Kidney epithelial cell (primary cell): ENCODE measurements around the gene WDR70. TPM values are rescaled to one million over a fixed set of nuclear protein-coding genes. Genes with fewer than 3 reads are reported as not detected.

Experiments
- DNase-seq: peaks from one replicate; pipeline ENCODE4 v3.0.0-alpha.2; 2010; ENCODE audit warnings: low read depth
- H3K27me3 ChIP-seq: 2 replicates; pipeline ENCODE4 v1.6.0; 2011; ENCODE audit warnings: low read length; ENCODE audit not compliant: control insufficient read depth, insufficient read depth
- H3K36me3 ChIP-seq: 2 replicates; pipeline ENCODE4 v1.5.1; 2011; ENCODE audit warnings: low read length; ENCODE audit not compliant: control insufficient read depth, insufficient read depth
- H3K4me3 ChIP-seq: 2 replicates; pipeline ENCODE4 v1.5.1; 2011; ENCODE audit warnings: low read depth, mild to moderate bottlenecking, control low read depth, low read length
- total RNA-seq: library from RNA; depleted of rRNA; stranded (reverse); fragments of >200 nt; gene quantifications from 2 replicates; pipeline ENCODE4 v1.2.3, GENCODE V29; 2015
- TF ChIP-seq, protein P1 (sequence below): IDR thresholded peaks from 2 replicates; pipeline ENCODE4 v1.5.1; 2011; ENCODE audit warnings: mild to moderate bottlenecking, moderate library complexity, low read length, control low read depth, inconsistent platforms; ENCODE audit not compliant: insufficient read depth, poor library complexity, severe bottlenecking

WDR70 gene
- total RNA-seq, 1 donor from 2014 or later, result 19.6 TPM

DNA sequence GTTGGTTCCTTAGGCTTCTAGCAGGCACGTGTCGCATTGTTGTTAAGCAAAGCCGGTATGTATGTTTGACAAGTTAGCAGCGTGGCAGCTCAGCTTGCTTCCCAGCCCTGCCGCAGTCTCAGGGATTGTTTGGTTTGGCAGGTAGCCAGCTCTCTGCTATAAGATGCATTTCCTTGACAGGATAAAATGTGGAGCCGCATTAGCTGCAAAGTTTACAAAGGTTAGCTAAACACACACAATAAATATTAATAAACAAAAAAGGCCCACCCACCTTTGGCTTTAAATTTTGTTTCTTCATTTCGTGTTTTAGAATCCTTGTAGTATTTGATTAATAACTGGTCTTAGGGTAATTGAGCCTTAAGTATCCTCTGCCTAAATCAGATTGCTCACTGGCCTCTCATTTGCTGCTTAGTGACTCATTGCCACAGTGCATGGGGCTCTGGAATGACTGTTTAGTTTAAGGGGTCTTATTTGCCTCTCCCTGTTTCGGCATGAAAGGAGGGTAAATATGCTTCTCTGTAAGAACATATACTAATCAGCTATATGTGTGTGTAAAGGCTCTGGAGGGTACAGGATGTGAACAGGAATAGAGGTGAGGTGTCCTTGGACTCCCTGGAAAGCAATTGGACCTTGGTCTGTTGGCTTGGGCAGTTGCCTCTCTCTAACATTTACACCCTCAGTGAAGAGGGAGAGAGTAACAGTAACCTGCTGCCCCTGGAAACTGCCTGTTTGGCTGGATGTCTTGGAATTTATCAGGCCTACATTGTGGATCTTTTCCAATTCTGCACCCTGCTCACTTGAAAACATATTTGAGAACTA lies 338.7 kb downstream of the WDR70 start:
- TF ChIP-seq, protein P1, sequence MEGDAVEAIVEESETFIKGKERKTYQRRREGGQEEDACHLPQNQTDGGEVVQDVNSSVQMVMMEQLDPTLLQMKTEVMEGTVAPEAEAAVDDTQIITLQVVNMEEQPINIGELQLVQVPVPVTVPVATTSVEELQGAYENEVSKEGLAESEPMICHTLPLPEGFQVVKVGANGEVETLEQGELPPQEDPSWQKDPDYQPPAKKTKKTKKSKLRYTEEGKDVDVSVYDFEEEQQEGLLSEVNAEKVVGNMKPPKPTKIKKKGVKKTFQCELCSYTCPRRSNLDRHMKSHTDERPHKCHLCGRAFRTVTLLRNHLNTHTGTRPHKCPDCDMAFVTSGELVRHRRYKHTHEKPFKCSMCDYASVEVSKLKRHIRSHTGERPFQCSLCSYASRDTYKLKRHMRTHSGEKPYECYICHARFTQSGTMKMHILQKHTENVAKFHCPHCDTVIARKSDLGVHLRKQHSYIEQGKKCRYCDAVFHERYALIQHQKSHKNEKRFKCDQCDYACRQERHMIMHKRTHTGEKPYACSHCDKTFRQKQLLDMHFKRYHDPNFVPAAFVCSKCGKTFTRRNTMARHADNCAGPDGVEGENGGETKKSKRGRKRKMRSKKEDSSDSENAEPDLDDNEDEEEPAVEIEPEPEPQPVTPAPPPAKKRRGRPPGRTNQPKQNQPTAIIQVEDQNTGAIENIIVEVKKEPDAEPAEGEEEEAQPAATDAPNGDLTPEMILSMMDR, result no peak
- Histone ChIP-seq H3K36me3 (no peaks in the 10 kb centered on the region), H3K27me3 (no peaks in the 10 kb centered on the region), H3K4me3 (no peak overlapping the region)
- DNase-seq, result no peak

DNA sequence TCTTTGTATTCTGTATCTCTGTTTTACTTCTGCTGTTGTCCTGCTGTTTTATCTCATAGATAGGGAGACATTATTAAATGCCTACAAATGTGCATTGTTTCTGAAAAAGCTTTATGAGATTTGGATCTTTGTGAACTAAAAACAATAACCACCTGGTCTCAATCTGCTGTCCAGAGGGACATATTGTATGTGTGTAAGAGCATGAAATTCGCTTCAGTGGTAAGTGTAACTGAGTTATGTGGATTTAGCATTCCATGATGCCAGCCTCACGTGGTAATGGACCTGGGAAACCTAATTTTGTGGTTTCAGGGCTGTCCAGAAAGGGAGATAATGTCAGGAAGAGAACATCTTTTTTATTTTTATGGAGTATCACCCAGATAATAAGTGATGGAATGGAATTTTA lies 341.4 kb downstream of the WDR70 start:
- no peak for DNase-seq
- Histone ChIP-seq H3K36me3 (no peaks in the 10 kb centered on the region), H3K4me3 (no peak overlapping the region), H3K27me3 (no peaks in the 10 kb centered on the region)
- TF ChIP-seq, protein P1, result no peak

DNA sequence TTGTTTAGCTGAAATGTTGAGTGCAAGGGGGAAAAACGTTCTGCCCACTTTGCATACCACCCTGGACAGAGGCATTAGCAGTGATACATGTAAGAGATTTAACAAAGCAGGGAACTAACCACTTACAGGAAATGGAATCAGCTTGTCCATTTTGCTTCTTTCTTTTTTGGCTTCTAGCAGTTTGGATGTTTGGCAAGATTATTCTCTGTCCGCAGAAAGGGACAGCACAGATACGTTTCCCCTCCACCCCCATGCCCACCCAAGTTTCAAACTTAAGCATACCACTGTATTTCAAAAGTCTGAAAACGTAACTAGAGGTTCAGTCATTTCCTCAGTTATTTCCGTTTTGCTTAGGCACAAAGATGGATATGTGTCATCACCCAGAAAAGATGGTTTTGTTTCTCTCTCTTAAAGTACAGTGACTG lies 342.3 kb downstream of the WDR70 start:
- TF ChIP-seq, protein P1, result no peak
- Histone ChIP-seq H3K27me3 (no peaks in the 10 kb centered on the region), H3K36me3 (no peaks in the 10 kb centered on the region), H3K4me3 (no peak overlapping the region)
- no peak for DNase-seq

DNA sequence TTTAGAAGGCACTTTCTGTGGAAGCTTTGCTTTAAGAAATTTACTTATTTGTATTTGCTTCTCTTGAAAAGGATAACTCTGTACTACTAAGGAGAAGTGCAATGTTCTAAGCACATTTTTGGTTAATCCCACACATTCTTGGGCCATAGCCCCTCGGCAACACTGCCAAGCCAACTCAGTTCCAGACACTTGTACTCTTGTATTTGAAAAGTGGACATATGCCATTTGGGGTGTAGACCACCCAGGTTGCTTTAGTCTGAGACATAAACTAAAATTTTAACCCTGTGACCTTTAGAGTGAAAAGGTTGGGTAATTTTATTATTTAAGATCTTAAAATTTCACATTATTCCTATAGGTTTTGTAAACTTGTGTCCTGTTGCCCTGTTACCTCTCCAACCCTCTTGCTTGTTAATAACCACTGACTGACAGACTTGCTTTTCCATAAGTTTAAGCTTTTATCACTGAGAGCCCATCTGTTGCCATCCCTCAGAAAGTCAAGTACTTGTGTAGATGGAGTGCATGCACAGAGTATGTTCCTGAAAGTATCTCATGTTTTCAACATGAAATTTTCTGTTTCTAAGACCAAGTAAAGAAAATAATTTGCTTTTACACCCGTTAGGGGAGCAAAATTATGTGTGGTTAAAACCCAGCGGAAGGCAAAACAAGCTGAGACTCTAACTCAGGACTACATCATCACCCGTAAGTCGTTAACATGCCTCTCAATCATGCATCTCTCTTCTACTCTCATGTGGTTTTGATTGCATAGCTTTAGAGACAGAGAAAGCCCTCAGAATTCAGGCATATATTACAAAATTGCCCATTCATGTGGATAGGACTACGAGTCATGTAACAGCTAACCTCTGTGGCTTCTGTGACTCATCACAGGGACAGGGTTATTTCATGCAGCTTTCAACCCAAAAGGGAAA lies 343.4 kb downstream of the WDR70 start:
- TF ChIP-seq, protein P1, result no peak
- Histone ChIP-seq H3K27me3 (no peaks in the 10 kb centered on the region), H3K36me3 (no peaks in the 10 kb centered on the region), H3K4me3 (no peak overlapping the region)
- peak; percentile 97 for DNase-seq

DNA sequence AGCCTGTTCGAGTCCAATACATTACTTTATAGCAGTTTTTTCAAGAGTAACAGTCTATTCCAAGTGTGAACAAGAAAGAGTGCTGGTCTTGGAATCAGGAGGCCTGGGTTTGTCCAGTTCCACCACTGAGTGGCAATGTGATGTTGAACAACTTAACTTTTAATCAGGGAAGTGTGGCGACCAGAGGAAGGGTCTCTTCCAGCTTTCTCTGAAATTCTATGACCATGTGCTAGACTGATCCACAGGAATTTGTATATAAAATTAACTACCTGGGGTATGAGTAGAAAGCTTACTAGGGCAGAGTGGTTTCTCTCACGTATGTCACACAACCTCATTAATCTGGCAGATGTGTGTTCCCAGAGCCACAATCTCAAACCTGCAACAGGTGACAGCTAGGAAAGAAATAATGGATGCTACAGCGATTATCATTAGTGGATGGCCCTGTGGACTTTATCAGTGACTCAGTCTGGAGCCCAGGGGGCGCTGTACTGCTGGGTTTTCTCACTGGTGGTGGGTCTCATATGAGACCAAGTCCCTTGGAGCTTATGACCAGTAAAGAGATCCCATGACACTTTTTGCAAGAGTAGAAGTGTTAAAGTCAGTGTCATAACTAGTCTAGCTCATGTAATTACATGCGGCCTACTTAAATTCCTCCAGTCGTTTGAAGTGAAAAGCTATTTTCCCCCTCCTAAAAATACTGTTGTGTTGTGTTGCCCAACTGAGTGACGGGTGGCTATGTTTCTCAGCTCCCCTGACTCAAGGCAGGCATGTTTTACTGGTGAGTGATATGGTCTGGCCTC lies 344.2 kb downstream of the WDR70 start:
- no peak for DNase-seq
- Histone ChIP-seq H3K36me3 (no peaks in the 10 kb centered on the region), H3K4me3 (no peak overlapping the region), H3K27me3 (no peaks in the 10 kb centered on the region)
- TF ChIP-seq, protein P1, result peak; percentile 61
